SH-SY5Y (cell line): ENCODE measurements around the gene DGKQ.

ENCODE experiments used
- GATA2 ChIP-seq: IDR thresholded peaks from 2 replicates; pipeline ENCODE4 v1.6.1; 2011; ENCODE audit warnings: mild to moderate bottlenecking, low read depth, low read length
- GATA3 ChIP-seq: IDR thresholded peaks from 2 replicates; pipeline ENCODE4 v1.6.1; 2011; ENCODE audit warnings: low read depth, mild to moderate bottlenecking, low read length, moderate library complexity

DGKQ gene

DNA sequence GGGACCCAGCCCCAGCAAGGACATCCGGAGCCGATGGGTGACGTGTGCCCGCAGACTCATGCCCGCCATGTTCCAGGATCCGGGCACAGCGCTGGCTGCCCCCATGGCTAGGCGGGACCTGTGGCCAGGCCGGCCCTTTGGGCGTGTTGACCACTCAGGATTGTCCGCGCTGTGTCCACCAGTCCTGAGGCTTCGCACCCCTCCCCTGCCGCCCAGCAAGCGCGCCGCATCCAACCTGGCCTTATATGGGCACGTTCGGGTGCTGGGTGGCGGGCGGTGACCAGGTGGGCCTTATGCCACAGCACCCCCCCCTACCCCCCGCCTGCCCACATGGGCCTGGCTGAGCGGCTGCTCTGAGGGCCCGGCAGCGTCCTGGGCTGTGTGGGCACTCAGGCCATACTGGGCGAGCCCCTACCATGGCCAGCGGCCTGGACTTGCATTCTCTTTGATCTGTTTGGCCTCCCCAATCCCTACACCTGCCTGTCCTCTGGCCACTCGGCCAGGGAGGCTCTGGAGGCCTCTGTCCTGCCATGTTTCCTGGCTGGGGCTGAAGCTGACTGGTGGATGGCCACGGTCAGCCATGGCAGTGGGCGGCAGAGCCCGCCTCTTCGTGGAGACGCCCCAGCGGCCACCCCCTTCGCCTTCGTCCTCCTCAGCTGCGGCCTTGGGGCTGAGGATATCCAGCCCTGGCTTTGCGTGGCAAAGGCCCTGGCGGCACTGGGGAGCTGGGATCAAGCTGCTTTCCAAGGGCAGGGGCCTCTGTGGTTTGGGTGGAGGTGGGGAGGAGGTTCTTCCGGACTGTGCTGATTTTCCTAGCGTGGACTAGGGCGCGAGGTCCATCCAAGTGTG lies 40.1 kb upstream of the DGKQ start:
- TF ChIP-seq GATA2 (no peak), GATA3 (no peak)

DNA sequence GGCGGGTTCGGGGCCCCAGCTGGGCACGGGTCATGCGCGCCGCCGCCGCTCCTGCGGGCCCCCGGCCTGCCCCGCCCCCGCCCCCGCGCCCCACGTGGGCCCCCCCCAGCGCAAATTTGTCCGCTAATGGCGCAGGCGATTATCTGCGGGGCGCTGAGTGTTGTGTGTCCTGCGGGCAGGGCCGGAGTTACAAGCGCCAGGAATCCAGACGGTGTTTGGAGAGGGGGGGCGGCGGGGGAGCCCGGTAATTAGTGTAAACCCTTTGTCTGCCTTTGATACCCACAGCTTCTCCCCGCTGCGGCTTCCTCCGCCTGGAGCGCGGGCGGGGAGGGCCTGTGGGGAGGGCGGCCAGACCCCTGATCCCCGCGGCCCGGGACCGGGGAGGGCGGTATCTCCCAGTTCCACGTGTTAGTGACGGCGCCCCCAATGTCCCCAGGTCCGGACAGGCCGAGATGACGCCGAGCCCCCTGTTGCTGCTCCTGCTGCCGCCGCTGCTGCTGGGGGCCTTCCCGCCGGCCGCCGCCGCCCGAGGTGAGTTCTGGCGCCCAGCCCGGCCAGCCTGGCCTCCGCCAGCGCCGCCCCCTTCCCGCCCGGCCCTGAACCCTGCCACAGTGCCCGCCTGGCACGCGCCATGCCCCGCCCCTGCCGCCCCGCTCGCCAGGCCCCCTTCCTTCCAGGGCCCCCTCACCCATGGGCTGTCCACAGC lies 38.8 kb upstream of the DGKQ start:
- TF ChIP-seq GATA3 (no peak), GATA2 (no peak)

DNA sequence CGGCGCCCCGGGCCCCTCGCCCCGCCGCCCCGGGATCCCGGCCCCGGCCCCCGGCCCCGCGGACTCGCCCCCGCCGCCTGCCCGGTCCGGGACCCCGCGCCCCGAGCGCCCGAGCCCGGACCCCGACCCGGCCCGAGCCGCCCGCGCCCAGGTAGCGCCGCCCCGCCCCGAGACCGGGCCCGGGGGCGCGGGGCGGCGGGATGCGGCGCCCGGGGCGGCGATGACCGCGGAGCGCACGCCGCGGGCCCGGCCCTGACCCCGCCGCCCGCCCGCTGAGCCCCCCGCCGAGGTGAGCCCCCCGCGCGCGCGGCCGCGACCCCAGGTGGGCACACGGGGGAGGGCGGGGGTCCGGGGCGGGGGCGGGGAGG lies 38.3 kb upstream of the DGKQ start:
- TF ChIP-seq GATA3 (no peak), GATA2 (no peak)

DNA sequence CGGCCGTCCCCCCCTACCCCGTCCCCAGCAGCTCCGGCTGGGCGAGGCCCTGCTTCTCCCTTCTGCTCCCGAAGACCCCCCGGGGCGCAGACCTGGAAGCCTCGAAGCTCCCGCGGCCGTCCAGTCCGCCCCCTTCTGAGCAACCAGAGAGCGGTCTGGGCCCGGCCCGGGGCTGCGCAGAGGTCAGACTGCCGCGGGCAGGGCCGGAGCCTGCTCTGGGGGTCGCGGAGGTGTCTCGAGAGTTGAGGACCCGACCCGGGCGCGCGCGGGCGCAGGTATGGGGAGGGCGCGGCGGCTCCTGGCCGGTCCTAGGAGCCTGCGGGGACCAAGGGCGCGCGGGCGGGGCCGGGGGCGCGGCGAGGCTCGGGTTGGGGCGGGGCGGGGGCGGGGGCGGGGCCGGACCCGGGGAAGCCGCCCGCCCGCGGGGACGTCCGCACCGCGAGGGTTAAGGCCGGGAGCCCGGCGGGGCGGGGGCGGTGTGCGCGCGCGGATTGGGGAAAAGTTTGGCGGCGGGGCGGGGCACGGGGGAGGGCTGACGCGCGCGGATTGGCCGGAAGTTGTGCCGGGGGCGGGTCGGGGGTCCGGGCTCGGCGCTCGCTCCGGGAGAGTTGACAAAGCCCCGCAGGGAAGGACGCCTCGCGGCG lies 37.8 kb upstream of the DGKQ start, which contains the start of gene FGFRL1:
FGFRL1 (plus strand) TSS at position 605 of the 644 bp plus-strand sequence. CDS start 860 bp downstream, outside the sequence.
- no peak for TF ChIP-seq GATA2
- TF ChIP-seq GATA3 = no peak

DNA sequence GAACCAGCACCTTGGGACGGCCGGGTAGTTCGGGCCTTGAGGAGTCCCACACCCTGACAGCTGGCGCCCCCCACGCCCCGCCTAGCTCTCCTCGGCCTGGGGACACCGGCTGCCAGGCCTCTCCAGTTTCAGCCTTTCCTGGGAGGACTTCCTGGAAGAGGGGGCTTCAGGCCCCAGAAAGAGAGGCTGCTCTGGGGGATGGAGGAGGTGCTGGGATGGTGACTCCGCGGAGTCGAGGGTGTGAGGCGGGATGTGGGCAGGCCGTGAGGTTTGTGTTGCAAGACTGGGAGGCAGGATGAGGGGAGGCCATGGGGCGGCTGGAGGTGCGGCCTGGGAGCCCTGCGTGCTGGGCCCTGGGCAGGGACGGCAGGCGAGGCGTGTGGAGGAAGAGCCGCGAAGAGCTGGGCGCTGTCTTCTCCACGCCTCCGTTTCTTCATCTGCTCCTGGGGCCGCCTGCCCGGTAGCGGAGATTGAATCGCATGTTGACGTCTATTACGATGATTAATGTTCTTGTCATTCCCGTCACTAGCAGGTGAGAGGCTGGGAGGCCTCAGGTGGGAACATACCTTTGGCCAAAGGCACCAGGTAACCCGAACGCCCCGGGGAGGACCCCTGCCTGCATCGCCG lies 37.1 kb upstream of the DGKQ start:
- no peak for TF ChIP-seq GATA3

DNA sequence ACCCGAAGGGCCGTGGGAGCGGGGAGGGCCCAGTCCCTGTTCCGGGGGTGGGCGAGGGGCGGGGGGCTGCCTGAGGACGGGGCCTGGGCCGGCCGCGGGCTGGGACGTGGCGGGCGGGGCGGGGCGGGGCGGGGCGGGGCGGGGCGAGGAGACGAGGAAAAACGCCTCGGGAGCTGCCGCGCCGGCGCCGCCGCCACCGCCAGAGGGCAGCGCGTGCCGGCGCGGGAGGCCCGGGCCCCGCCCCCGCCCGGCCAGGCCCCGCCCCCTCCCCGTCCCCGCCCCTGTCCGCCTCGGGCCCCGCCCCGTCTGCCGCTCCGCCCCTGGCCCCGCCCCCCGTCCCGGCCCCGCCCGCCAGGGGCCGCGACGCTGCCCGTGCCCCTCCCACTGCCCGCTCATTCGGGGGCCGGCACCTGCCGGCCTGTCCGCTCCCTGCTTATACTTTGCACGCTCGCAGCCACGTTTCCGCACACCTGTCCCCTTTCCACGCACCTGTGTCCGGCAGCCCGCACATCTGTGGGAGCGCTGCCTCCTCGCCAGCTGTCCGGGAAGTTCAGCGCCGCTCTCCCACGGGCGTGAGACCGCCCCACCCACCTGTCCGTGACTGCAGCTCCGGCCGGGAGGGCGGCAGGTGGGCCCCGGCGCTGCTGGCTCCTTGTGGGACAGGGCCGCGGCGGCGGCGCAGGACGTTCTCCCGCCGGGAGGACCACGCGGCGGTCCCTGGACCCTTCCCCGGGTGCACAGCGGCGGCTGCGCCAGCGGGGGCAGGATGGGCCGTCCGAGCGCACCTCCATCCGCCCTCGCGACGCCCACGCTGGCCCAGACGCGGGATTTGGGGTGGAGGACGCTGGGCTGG lies 36.4 kb upstream of the DGKQ start:
- TF ChIP-seq GATA2 (no peak), GATA3 (no peak)

DNA sequence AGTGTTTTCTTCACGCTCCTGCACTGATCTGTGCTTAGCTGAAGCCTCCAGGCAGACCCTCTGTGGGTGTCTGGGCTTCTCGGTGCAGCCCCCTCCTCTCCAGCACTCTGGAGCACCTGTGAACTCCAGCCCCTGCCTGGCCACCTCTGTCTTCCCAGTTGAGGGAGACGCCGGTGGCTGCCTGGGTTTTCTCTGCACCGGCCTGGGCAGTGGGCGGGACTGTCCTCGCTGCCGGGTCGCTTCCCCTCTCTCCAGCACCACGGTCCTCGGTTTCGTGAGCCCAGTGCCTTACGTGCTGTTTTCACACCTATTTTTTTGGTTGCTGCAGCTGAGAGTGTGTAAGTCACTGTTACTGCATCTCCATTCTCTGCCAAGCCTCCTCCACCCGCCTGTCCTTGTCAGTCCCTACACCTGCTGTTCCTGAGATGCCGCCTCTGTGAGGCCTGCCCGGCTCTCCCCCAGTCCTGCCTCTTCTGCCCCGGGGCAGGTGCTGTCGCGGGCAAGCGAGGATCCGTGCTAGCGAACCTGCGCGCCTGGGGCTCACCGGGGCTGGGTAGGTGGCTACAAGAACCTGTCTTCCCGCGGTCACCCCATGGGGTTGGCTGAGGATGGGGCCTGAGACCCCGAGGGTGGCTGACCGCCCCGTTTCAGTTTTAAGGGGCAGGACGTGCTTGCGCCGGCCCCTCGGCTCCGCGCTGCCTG lies 35.6 kb upstream of the DGKQ start:
- TF ChIP-seq GATA2 = no peak
- no peak for TF ChIP-seq GATA3

DNA sequence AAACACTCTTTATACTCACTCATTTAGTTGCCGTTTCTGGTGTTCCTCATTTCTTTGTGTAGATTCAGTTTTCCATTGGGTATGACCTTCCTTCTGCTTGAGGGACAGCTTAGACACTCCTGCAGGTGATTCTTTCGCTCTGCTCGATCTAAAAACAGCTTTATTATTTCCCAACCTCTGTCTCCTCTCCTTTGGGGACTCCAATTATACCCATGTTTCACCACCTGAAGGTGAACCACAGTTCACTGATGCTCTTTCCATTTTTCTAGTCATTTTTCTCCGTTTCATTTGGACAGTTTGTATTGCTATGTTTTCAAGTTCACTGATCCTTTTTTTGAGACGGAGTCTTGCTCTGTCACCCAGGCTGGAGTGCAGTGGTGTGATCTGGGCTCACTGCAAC lies 33.5 kb upstream of the DGKQ start:
- no peak for TF ChIP-seq GATA3
- TF ChIP-seq GATA2 = no peak

DNA sequence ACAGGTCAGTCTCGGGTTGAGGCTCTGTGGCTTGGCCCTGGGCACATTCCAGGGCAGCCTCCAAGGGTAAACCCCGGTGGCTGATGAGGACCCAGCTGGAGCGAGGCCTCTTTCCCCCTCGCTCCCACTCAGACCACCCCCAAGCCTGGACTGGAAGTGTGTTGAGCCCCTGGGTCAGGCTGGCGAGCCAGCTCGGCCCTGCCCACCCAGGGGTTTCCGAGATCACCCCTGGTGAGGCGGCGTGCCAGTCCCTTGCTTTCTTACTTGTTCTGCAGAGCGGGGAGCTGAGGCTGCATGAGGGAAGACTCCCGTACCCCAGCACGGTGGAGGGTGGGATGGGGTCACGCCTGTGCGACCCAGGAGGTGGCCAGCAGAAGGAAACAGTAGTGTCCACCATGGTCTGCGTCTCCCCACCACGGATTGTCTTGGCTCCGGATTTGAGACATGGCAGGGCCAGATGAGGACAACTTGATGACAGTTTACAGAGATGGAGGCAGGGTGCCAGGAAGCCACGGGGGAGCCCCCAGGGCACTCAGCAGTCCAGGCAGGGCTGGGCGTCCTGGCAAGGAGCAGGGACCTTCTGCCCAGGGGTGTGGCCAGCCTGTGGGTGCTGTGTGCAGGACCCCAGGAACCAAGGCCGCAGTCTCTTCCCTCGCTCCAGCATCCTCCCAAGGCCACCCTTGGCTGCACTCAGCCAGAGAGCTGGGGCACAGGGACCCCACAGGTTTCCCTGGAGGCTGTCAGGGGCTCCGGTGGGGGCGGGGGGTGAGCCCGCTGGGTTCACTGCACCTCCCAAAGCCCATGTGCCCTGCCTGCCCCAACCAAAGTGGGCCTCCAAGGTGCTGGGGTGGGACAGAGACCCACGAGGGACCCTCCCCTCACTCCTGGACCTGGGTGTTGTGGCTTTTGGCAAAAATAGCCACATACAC lies 31.5 kb upstream of the DGKQ start:
- TF ChIP-seq GATA2 = no peak
- TF ChIP-seq GATA3 = no peak

DNA sequence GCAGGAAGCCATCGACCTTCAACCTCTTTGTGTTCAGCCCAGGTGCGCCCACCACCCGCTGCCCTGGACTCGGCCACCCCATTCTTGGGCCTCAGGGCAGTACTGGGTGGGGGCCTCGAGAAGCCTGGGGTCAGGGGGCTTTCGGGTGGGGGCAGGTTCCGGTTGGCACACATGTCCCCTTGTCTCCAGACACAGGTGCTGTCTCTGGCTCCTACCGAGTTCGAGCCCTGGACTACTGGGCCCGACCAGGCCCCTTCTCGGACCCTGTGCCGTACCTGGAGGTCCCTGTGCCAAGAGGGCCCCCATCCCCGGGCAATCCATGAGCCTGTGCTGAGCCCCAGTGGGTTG lies 30.7 kb upstream of the DGKQ start:
- TF ChIP-seq GATA3 = no peak
- no peak for TF ChIP-seq GATA2

DNA sequence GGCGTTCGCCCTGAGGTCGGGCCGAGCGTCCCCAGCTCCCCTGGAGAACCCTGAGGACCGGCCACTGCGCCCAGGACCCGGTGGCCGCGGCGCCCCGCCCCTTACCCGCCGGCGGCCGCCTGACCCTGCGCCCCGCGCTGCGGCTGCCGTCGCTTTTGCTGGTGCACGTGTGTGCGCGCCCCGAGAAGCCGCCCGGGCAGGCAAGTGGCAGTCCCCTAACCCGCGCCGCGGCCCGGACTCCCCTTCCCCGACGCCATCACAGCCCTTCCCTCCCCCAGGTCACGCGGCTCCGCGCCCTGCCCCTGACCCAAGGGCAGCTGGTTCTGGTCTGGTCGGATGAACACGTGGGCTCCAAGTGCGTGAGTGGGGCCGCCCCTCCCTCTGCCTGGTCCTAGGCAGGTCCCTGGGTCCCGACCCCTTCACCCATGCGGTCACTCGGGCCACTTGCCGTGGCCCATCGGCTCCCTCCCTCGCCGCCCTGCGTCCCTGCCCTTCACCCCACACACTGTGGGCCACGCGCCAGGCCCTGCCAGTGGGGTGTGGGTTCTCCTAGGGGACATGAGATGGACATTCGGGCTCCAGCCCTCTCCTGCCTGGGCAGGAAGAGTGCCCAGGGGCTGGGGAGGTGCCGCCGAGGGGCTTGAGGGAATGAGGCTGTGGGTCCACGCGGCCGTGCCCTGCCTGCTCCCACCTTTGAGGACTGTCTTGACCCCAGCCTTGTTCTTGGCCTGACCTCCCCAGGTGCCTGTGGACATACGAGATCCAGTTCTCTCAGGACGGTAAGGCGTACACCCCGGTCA lies 30.1 kb upstream of the DGKQ start:
- no peak for TF ChIP-seq GATA3
- TF ChIP-seq GATA2 = no peak
